Gastrocnemius medialis (tissue), 4 donors: ENCODE data around the gene FOXP4.

Experiments used
- POLR2A ChIP-seq, 2 donors: fragments of 450-650 bp; IDR thresholded peaks; one replicate each; pipeline ENCODE4 v1.6.1; 2017; ENCODE audit warnings: antibody characterized with exemption in 2 of 2, mild to moderate bottlenecking in 2 of 2, moderate library complexity in 2 of 2
- TF ChIP-seq, protein P1 (sequence below), 5 experiments: fragments of 450-650 bp in 3 of 5; fragments of 200-600 bp in 2 of 5; sonication (generic) in 2 of 5; IDR thresholded peaks in 4 of 5; conservative IDR thresholded peaks in 1 of 5; 1 replicate in 4 of 5; 2 replicates in 1 of 5; pipeline ENCODE4 v1.5.1; 2016 to 2019; ENCODE audit warnings: antibody characterized with exemption in 5 of 5, mild to moderate bottlenecking in 3 of 5, moderate library complexity in 3 of 5

DNA sequence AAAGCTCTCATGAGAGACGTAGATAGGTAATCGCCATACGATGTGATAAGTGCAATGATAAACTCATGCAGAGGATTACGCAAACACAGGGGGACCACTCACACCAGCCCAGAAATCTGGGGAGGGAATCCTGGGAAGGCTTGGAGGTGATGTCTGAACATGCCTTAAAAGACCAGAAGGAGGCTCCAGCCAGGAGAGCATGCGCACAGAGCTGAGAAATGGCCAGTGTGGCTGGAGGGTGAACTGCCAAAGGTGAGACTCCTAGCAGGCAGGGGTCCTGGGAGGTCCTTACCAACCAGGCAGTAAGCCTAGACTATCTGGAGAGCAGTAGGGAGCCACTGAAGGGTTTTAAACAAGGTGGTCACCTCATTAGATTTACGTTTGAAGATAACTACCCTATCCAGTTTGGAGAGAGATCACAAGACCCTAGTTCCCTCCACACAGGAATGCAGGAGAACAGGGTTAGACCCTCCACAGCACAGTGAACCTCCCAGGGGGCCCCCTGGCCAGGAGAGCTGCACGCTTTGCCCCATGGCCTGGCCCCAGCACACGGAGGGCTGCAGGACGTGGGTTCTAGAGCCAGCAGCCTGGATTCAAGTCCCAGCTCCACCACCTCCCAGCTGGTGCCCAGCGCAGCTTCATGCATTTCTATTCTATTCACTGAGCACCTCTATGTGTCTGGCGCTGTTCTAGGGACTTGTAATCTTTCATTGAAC is 105.2 kb downstream of the FOXP4 start:
- TF ChIP-seq, protein P1, sequence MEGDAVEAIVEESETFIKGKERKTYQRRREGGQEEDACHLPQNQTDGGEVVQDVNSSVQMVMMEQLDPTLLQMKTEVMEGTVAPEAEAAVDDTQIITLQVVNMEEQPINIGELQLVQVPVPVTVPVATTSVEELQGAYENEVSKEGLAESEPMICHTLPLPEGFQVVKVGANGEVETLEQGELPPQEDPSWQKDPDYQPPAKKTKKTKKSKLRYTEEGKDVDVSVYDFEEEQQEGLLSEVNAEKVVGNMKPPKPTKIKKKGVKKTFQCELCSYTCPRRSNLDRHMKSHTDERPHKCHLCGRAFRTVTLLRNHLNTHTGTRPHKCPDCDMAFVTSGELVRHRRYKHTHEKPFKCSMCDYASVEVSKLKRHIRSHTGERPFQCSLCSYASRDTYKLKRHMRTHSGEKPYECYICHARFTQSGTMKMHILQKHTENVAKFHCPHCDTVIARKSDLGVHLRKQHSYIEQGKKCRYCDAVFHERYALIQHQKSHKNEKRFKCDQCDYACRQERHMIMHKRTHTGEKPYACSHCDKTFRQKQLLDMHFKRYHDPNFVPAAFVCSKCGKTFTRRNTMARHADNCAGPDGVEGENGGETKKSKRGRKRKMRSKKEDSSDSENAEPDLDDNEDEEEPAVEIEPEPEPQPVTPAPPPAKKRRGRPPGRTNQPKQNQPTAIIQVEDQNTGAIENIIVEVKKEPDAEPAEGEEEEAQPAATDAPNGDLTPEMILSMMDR (IDR thresholded peaks at IDR 0.05 in 4 of 5, conservative IDR thresholded peaks at IDR 0.05 in 1 of 5), result no peak
- TF ChIP-seq POLR2A (IDR thresholded peaks at IDR 0.05), result no peak
